NCI-H146 treated with DMSO at 0.1 percent for 48 hours (cell line): ENCODE data around the gene ZNF22.
A peak's percentile ranks its signal among the peaks of the same experiment; 100 is the strongest.

Experiments used
- DNase-seq: peaks from one replicate; lab custom pipeline; 2025; ENCODE audit not compliant: unreplicated experiment; lab: John Stamatoyannopoulos, UW

The ZNF22 gene

DNA sequence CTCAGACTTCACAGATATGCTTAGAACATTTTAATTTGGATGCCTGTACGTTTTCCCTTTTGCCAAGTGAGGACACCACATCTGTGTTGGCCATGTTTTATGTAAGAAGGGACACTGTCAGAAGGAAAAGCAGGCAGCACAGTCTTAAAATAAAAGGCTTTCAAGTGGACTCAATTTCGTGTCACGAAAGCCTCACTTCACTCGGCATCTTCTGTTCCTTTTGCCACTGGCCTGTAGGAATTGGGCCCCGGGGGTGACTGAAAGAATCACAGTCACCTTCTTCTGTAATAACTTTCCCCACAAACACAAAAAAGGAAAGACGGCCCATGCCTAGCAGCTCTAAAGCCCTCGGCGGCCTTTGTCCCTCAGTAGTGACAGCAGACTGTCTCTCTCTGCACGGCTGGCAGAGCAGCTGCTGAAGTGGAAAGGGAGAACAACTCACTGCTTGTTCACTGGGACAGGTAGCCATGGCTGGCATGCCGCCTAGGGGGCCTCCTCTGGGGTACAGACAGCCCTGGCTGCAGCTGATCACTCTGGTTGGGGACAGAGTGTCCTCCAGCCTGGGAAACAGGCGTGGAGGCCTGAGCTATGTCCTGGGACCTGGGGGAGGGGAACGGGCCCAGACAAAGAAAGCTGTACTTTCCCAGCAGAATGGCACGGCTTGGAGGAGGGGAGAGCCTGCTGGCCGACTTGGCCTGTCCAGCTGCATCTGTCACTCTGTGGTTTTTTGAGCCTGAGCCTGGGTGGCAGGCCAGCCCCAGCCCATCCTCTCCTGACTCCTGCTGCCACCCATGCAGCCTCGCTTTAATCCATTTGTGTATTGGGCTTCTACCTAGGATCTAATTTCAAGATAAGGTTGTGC is 36.7 kb upstream of the ZNF22 start:
- no peak for DNase-seq

DNA sequence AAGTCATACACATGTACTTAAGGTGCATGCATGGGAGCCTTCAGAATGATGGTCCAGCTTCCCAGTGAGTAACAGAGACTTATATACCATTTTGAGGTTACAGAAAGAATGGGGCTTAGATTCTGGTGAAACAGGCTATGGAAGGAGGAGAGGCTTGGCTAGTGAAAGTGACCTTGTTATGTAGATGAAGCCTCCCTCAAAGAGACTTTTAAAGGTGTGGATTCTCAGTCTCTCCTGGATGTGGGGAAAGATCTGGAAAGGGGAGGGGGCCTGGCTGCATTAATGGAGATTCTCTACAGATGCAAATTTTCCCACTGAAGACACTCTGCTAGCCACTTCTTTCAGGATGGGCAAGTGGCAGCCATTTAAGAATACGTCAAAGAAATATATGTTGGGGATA is 35.6 kb upstream of the ZNF22 start:
- DNase-seq = no peak

DNA sequence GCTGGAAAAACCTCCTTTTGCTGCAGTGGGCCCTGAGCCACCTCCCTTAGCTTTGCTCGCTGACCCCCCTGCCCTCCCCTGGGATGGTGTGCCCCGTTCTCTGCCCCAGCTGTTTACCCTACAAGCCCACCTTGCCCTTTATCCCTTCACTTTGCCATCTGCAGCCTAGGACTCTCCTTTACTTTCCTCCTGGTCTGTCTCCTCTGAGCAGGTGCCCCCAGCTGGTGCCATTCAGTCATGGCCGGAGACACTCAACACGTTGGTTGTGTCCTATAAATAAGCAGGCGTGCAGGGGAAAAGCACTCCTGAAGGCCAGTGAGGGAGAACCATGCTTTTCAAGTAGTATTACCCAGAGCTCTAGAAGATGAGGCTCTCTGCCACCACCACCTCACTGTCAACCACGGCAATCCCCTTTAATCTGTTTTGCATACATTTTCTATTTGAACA is 35.0 kb upstream of the ZNF22 start:
- DNase-seq = no peak

DNA sequence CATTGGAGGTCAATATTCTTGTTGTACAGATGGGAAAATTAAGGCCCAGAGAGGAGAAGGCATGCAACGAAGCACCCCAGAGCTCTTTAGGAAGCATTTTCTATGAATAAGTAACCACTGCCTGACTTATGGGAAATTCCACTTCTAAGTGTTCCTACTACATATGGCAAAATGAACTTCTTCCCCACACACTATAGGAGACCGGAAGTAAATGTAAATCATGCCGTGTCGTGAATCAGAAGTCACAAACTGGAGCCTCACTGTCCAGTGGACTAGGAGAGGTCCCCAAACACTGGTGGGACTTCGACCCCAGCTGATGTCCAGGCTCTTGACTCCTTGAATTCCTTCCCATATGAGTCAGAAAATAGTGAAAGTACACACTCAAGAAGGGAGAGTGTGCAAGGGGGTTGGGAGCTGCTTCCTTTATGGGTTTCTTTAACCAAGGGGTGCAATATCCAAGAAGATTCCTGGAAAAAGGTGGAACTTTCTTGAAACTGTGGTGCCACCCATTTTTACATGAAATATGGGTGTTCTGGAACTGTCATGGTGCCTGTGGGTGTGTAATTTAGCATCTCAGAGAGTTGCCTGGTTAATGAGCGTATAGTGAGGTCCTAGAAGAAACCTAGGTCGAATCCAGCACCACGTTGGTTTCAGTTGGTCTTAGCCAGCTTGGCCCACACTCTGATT is 34.5 kb upstream of the ZNF22 start:
- no peak for DNase-seq

DNA sequence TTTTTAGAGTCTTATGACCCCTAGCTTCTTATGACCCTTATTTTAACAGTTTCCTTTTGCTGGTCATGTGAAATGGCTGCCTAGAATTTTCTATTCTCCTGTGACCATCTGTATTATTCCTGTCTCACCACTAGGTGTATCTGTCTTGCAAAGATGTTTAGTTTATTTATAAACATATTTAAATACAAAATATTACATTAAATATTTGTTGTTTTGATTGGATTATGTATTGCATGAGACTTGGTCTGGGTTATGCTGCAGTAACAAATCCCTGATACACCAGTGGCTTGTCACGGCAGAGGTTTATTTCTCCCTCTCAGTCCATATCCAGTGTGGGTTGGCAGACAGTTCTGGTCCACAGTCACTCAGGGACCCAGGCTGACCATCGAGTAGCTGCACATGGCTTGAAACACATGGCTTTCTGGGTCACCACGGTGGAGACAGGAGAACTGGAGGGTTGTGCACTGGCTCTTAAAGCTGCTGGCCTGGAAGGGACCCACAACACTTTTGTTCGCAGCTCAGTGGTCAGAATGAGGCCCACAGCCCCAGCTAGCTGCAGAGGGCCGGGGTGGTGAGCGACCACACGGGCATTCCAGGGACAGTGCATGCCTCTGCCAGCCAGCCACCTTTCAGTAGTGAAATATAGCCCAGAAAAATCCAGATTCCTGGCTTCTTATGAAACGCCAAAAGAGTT is 33.8 kb upstream of the ZNF22 start:
- DNase-seq = no peak

DNA sequence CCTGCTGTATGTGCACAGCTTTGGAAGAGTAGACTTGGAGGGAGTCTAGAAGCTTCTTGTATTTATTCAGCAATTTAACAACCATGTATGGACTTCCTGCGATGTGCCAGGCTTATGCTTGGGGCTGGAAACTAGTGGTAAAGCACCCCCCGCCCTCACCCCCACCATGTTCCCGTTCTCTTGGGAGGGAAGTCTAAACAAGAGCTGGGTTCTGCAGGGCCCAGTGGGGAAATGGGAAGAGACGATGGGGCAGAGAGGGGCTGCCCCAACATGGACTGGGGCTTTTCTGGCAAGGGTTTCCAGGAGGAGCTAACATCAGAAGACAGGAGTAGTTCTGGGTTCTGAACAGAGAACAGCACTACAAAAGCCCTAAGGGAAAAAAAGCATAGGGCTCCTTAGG is 33.1 kb upstream of the ZNF22 start:
- no peak for DNase-seq

DNA sequence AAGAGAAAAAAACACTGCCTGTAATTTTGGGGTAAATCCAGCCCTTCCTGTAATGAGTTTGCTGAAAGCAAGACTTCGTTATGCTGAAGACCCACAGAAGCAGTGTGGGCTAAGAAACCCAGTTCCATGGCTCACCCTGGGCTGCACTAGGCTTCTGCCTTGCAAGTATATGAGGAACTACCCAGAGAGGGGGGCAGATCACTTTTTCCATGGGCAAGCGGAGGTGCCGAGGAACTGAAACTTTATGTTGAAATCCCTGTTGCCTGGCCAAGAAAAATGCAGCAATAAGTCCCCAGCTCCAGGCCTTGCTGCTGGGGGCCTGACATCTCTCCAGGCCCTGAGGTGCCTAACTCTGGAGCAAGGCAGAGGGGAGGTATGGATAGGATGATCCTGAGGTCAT is 32.6 kb upstream of the ZNF22 start:
- no peak for DNase-seq

DNA sequence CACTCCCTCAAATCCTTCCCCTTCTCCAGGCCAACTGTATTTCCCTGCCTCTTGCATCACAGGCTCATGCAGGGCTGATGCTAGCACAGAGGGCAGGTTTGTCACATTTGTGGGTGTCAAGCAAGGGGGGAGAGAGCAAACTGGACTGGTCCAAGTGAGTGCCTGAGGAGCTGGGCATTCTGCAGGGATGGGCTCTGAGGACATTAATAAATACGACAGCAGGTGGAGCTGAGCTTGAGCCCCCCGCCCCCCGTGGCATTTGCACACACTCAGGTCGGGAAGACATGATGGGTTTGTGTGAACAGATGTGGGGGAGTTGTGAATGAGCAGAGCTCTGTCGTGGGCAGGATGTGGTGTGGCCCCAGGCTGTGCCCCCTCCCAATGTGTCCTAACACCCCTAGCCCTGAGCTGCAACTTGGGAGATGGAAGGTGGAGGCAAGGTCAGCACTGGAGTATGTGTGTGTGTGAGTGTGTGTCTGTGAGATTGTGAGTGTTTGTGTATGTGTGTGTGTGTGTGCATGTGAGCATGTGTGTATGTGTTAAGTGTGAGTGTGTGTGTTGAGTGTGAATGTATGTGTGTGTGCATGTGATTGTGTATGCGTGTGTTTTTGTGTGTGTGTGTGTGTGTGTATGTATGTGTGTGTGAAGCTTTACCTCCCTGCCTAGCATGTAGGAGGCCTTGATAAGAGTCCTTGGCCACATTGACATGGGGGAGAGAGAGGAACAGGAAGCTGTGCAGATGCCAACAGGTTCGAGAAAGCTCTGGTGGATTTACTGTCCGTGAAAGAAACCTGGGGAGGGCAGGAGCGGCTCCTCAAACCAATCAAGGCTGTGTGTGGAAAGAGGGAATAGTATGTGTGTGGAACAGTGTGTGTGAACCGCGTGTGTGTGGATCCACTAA is 32.0 kb upstream of the ZNF22 start:
- no peak for DNase-seq

DNA sequence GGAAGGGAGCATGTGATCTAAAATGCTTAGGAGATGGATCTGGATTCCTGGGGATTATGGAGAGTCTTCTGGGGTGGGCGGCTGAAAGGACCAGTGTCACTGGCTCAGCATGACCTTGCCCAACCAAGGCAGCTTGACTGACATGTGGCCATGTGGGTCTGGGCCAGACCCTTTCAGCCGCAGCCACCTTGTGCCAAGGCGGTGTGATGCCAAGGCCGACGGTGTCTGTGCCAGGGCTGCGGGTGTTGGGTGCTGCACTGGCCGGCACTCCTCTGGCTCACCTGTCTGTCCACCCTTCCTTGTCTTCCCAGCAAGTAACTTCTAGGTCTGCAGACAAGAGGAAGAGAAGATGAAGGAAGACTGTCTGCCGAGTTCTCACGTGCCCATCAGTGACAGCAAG is 30.9 kb upstream of the ZNF22 start:
- no peak for DNase-seq

DNA sequence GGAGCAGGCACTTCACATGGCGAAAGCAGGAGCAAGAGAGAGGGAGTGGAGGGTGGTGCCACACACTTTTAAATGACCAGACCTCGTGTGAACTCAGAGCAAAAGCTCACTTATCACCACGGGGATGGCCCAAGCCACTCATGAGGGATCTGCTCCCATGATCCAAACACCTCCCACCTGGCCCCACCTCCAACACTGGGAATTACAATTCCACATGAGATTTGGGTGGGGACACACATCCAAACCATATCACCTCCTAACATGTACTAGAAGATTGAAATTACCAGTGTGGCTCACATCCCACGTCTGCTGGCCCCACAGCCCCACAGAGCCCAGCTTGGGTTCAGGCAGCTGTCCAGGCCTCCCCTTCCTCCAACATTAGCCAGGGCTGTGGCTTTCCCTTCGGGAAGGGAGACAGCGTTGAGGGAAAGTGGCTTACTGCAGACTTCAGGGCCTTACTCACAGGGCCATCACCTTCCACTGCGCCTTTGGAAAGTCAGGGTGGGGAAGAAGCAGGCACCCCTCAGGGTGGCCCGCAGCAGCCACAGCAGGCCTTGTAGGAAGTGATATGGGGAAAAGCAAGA is 29.8 kb upstream of the ZNF22 start:
- no peak for DNase-seq

DNA sequence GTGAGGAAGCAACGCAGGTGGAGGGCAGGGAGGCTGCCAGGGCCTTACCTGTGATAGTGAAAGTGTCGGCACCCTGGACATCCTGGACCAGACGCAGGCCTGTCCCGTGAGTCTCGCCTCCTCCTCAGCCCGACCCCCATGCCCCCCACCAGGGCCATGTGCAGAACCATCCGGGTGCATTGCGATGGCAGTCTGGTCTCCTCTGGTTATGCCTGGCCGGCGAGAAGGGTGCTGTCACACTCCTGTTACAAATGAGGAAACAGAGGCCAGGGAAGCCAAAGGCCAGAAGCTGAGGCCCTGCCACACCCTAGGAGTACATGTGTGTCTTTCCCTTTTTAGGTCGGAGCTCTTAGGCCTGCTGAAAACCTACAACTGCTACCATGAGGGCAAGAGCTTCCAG is 29.3 kb upstream of the ZNF22 start:
- DNase-seq = no peak

DNA sequence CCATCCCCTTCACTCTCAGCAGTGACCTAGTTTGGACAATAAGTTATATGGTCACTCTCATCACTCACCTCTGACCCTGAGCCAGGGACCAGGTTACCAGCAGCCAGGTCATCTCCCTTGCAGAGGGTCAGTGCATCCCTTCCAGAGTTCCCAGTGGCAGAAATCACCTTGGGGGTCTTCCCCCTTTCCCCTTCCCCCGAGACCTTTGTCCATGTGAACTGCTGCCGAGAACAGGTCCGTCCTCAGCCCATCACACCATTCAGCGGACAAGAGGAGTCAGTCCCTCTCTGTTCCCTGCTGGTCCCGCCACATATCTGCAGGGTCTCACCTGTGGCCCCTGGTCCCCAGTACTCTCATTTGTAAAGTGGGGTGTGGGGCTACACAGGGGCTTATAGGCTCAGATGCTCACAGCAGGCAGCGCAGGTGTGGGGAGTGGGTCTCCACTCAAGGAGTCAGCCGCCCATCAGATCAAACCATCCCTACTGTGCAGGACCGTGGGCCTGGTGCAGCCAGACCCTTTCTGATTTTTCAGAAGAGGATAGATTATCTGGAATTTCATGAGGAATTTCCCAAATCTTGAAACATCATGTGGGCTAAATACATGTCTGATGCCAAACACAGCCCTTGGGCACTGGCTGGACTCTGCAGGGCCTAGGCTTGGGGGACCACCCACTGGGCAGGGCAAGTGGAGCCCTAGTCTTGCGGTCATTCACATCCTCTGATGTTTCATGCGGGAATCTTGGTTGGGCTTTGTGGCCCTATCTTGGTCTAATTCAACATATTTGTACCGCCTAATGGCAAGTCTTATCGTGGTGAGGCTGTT is 28.6 kb upstream of the ZNF22 start:
- no peak for DNase-seq

DNA sequence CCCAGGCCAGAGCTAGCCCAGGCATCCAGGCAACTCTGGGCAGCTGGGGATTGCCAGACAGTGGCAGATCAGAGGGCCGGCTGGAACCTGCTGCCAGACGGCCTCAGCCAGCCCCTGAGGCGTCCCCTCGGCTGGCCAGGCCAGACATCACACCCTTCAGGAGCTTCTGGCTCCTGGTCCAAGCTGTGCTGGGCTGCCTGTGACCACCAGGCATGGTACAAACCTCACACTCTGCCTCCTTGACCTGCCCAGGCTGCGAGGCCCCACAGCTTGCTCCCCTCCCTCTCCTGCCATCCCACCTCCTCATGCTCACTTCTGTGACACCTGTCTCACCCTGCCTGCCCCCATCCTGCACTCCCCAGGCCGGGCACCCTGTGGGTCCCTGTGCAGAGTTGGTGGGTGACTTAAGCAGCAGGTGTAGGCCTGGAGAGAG is 27.8 kb upstream of the ZNF22 start:
- no peak for DNase-seq

DNA sequence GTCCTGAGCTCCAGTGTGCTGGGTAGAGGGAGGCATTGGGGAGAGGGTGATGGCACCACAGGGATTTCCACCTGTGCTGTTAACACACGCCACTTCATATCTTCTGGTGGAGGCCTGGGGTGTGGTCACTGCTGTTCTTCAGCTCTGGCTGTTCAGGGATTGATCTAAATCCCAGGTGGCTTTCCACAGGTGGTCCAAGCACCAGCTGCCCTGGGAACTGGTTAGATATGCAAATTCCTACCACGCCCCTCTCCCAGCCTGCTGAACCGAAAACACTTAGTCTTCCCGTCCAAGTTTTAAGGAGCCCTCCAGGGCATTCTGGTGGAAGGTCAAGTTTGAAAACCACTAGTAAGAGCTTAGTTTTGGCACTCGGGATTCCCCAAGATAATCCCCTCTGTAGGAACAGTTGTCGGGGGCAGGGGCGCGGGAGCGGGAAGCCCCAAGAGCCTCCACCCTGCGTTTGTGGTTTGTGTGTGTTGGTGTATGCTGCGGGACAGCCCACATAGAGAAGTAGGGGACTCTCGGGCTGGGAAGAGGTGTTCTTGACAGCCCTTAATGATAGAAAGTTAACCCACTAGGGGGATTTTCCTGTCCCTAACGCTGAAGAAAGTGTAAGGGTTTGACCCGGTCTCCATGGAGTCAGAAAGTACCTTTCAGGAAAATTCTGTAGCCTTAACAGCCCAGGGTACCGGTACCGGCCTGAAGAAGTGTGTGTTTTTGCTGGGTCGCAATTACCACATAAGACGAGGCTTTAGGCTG is 27.2 kb upstream of the ZNF22 start:
- peak; percentile 50 for DNase-seq

DNA sequence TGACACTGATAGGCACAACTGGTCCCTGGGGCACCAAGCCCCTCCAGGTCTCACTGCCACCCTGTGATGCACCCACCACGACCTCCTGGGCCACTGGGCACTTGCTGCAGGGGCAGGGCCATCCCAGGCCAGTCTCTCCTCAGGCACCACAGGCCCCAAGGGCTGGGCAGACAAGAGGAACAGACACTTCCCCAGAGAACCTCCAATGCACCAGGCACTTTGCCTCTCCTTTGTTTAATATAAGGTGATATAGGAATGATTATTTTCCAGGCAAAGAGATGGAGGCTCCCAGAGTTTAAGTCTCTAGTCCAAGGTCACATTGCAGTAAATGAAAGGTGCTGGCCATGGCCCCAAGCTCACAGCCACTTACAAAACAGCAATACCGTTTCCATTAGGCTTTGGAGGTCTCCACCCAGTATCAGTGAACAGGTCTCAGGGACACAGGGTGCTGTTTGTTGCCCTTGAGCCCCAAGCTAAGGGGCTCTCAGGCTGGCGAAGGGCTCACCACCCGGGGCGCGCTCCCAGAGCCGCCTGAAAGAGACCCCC is 26.6 kb upstream of the ZNF22 start:
- peak; percentile 8 for DNase-seq

DNA sequence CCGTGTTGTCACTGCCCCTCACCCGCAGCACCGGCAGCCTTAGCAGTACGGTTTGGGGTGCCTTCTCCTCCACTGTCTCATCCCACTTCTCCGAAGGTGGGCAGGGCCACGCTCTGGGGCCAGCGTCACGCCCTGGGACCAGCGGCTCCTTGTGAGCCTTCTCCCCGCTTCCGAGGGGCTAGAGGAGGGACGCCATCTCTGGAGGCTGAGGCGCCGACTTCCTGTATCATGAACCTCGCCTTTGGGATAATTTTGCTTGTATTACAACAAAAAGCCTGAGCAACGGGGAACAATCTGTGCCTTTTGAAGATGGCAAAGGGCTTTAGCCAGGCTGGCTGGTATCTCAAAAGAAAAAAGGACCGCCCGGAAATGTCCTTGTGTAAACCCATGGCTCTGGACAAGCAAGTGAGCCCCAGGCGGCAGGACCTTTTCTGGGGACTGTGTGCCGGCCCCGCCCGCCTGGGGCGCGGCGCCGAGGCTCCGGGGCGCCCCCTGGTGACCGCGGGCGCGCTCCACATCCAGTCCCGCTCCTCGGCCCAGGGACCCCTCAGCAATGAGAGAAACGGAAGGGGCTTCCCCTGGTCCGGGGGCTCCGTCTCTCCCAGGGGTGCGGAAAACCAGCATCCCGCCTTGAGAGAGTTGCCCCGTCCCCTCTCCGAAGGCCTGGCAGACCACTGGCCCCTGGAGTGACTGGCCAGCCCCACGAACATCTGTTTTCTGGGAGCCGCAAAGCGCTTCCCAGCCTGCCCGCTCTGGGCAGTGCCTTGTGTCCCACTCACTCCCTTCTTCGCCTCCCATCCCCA is 25.9 kb upstream of the ZNF22 start:
- DNase-seq = peak; percentile 6

DNA sequence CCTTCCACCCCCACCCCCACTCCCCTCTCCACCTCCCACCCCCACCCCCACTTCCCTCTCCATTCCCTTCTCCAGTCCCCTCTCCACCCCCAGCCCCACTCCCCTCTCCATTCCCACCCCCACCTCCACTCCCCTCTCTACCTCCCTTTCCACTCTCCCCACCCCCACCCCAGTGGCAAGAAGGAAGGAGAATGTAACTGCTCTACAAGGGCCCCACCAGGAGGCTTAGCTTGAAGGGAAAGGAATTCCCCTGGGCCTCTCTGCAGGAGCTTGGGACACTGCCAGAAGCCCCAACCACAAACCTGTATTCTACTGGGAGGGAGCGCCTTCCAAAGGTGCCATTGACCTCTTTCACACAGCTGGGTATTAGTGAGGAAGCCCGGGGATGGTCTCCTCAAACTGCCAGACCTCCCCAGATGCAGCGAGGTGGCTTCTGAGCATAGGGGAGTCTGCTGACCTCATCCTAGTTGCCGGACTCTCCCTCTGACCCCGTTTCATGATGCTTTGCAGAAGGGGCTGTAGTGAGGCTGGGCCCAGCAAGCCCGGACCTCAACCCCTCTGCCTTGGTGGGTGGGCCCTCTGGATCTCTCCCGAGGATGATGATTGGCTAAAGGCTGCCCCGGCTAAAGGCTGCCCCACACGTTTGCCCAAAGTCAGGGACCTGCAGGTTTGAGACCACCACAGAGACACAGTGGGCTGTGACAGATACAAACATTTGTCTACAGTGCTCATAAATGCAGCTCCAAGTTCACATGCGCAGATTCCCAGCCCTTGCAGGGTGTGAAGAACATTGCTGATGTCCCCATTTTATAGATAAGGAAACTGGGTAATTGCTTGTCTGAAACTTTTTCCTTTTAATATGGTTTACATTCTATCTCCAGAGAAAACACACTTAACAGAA is 25.0 kb upstream of the ZNF22 start:
- DNase-seq = no peak
